Activated CD8-positive, alpha-beta memory T cell treated with anti-CD3 and anti-CD28 coated beads, Interleukin-2, amount 50 U/mL, for 1 hour (primary cell): Measurements from ENCODE around the gene RHEBL1.

Experiments
- DNase-seq: peaks from one replicate; pipeline ENCODE4 v3.0.0-alpha.2; 2020; ENCODE audit errors: extremely low read depth

The RHEBL1 gene

GRCh38 chr12:49020441-49020840 is 49.3 kb downstream of the RHEBL1 start:
- DNase-seq = no peak

- DNase-seq = no peak
Measured at GRCh38 chr12:49019443-49020324, 50.1 kb downstream of the RHEBL1 start.

- no peak for DNase-seq
Measured at GRCh38 chr12:49019120-49019430, 50.7 kb downstream of the RHEBL1 start.

- peak; percentile 93 for DNase-seq
Measured at GRCh38 chr12:49018261-49019119, 51.3 kb downstream of the RHEBL1 start, which contains the start of gene PRKAG1. TSS of gene PRKAG1 (minus strand) at chr12:49018776. CDS start at chr12:49018740, 36 bp downstream.

- no peak for DNase-seq
Measured at GRCh38 chr12:49017891-49018260, 51.9 kb downstream of the RHEBL1 start.

- DNase-seq = no peak
Measured at GRCh38 chr12:49015196-49015595, 54.6 kb downstream of the RHEBL1 start.
